Measurements from ENCODE around the gene LHX6. TPM values are rescaled to one million over a fixed set of nuclear protein-coding genes. Genes with fewer than 3 reads are reported as not detected.

LHX6 gene
- total RNA-seq, 6 experiments from 2014 or later = not detected

DNA sequence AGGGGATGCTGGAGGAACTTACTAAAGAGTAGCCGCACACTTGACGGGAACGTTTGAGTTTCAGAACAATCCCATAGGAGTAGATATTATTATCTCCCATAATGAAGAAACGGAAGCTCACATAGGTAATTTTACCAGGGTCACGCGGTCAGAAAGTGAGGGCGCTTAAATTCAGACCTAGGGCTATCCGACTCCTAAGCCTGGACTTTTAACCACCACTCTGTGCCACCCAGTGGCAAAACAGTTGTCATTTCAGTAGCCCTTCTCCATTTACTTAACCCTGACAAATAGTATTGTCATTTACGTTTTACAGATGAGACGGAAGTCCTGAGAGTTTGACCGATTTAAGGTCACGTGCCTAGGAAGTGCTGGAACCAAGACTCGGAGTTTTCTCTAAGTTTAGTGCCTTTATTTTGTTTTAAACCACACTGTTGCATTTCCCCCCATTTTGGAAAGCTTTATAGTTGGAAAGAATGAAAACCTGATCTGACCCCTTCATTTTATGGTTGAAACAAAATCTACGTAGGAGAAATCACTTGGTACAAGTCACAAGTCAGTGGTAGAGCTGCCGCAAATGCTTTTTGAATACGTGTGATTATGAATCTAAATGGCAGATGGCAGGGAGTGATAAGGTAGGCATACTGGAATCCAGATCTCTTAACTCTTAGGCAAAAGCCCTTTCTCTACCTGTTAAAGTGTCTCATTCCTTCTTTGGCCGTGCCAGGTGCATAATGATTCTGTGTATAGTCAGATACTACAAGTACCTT, 36.6 kb upstream of the LHX6 start:
- TF ChIP-seq, protein P1, sequence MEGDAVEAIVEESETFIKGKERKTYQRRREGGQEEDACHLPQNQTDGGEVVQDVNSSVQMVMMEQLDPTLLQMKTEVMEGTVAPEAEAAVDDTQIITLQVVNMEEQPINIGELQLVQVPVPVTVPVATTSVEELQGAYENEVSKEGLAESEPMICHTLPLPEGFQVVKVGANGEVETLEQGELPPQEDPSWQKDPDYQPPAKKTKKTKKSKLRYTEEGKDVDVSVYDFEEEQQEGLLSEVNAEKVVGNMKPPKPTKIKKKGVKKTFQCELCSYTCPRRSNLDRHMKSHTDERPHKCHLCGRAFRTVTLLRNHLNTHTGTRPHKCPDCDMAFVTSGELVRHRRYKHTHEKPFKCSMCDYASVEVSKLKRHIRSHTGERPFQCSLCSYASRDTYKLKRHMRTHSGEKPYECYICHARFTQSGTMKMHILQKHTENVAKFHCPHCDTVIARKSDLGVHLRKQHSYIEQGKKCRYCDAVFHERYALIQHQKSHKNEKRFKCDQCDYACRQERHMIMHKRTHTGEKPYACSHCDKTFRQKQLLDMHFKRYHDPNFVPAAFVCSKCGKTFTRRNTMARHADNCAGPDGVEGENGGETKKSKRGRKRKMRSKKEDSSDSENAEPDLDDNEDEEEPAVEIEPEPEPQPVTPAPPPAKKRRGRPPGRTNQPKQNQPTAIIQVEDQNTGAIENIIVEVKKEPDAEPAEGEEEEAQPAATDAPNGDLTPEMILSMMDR (IDR thresholded peaks at IDR 0.05) = peak; percentile 37; the same call in 1 of the 2 replicates
- DNase-seq = peak; percentile 25
- peak overlapping the region; percentile 100 for H3K27ac Mint-ChIP-seq
- H3K27me3 Mint-ChIP-seq (ENCODE audit: insufficient read depth) = no peaks in the 10 kb centered on the region; the same call in 1 of the 2 replicates
- H3K4me1 Mint-ChIP-seq (ENCODE audit: low read depth) = peaks cover 45% of the 10 kb centered on the region
- H3K4me3 Mint-ChIP-seq = peak overlapping the region; percentile 99
- H3K36me3 Mint-ChIP-seq (ENCODE audit: low read depth) = peaks cover 12% of the 10 kb centered on the region; the same call in 1 of the 2 replicates
- H3K9me3 Mint-ChIP-seq = no peaks in the 10 kb centered on the region

DNA sequence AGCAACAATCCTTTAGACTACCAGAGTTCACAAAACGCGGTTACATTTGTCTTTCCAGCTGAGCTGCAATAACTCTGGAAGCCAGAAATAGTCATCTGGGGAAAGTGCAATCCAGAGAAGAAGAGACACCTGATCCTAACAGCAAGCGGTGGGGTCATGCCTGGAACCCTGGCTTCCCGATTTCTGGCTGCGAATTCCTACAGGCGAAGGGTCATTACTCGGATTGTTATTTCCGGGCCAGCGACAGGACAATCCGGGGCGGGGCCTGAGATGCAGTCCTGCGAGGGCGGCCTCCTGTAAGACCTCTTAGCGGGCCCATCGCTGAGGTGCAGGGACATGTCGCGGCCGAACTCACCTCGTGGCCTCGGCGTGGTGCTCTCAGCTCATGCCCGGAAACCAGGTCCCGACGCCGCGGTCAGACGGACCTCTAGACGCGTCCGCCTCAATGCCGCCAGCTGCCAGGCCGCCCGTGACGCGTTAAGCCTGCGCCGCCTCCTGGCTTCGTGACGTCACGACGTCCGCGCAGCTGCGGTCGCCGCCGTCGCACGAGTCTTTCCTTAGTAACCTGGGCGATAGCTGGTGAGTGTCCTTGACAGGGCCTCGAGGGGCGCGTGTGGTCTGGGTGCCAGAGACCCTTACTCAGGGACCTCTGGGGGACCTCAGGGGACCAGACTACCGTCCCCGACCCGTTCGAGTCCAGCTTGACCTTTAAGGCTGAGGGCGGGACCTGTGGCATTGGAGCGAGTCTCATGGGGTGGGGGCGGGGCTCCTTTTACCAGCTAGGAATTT, 35.8 kb upstream of the LHX6 start, which contains the start of the genes MRRF and RBM18:
MRRF (plus strand) TSS at position 523 of the 789 bp plus-strand sequence. CDS start 6,010 bp downstream, outside the sequence.
RBM18 (minus strand) TSS at position 481 of the 789 bp plus-strand sequence. CDS start 3,348 bp downstream, outside the sequence.
- no peaks in the 10 kb centered on the region; the same call in 1 of the 2 replicates for H3K27me3 Mint-ChIP-seq (ENCODE audit: insufficient read depth)
- H3K4me1 Mint-ChIP-seq (ENCODE audit: low read depth) = peaks cover 45% of the 10 kb centered on the region

DNA sequence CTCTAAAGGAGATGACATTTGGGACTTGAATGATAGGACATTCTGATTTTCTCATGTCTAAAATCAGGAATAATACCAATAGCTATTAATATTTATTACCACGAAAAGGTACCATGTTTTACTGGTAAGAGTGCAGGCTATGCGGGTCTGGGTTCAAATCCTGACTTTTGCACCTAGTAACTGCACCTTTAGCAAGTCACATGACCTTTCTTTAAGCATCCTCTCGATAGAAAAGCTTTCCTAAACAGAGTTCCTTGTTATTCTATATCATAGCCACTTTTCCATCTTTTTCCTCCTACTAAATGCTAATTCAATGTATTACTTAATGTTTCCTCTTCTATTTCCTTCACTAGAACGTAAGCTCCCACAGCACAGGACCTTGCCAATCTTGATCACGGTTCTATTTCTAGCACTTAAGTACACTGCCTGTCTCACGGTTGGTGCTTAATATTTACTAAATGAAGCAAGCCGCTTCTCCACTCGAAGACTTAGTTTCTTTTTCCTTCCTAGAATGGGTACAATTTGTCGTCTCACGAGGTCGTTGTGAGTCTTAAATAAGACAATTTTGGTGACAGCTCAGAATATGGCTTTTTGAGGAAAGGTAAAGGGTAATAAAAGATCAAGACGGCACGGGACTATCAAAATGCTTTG, 35.1 kb upstream of the LHX6 start:
- H3K27ac Mint-ChIP-seq = peak overlapping the region; percentile 100
- DNase-seq = no peak
- peak overlapping the region; percentile 99 for H3K4me3 Mint-ChIP-seq
- H3K36me3 Mint-ChIP-seq (ENCODE audit: low read depth) = peaks cover 19% of the 10 kb centered on the region; the same call in 1 of the 2 replicates
- H3K27me3 Mint-ChIP-seq (ENCODE audit: insufficient read depth) = no peaks in the 10 kb centered on the region; the same call in 1 of the 2 replicates
- TF ChIP-seq, protein P1 (IDR thresholded peaks at IDR 0.05) = no peak
- H3K9me3 Mint-ChIP-seq = no peaks in the 10 kb centered on the region
- peaks cover 45% of the 10 kb centered on the region for H3K4me1 Mint-ChIP-seq (ENCODE audit: low read depth)

More for the DNA sequence above, 35.8 kb upstream of the LHX6 start, which contains the start of the genes MRRF and RBM18:
- peak within 1 kb of the TSS; percentile 100 for H3K27ac Mint-ChIP-seq
- TF ChIP-seq, protein P1 (IDR thresholded peaks at IDR 0.05) = no peak; the same call in 1 of the 2 replicates
- H3K36me3 Mint-ChIP-seq (ENCODE audit: low read depth) = peaks cover 15% of the 10 kb centered on the region; the same call in 1 of the 2 replicates
- DNase-seq = peak; percentile 88
- H3K9me3 Mint-ChIP-seq = no peaks in the 10 kb centered on the region
- peak within 1 kb of the TSS; percentile 99 for H3K4me3 Mint-ChIP-seq

DNA sequence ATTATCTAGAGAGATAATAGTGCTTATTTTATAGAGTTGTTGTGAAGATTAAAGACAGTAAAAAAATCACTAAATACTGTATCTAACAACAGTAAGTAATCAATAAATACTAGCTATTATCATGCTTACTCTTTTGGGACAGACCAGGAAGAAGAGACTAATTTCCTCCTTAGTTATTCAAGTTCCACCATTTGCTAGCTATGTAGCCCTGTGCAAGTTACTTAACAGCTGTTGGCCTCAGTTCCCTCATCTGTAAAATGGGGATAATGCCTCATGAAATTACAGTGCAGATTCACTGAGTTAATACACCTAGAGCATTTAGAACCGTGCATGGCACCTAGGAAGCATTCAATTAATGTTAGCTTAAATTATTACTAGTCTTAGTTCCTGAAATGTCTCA, 33.3 kb upstream of the LHX6 start:
- H3K4me3 Mint-ChIP-seq = no peak overlapping the region

More for the DNA sequence above, 33.3 kb upstream of the LHX6 start:
- TF ChIP-seq, protein P1 (IDR thresholded peaks at IDR 0.05) = no peak
- Mint-ChIP-seq H3K27ac (no peak overlapping the region; the same call in 1 of the 2 replicates), H3K9me3 (no peaks in the 10 kb centered on the region), H3K4me1 (ENCODE audit: low read depth) (peaks cover 45% of the 10 kb centered on the region), H3K27me3 (ENCODE audit: insufficient read depth) (no peaks in the 10 kb centered on the region; the same call in 1 of the 2 replicates), H3K36me3 (ENCODE audit: low read depth) (peaks cover 21% of the 10 kb centered on the region; the same call in 1 of the 2 replicates)
- no peak for DNase-seq

Measured in HFFc6 (cell line).